Activated T-helper 1 cell treated with anti-CD3 and anti-CD28 coated beads, Interleukin-2, amount 50 U/mL, for 16 hours (primary cell): ENCODE data around the gene MPP4.

ENCODE experiments used
- DNase-seq, 2 donors: peaks; one replicate each; pipeline ENCODE4 v3.0.0-alpha.2; 2020; ENCODE audit warnings: low read depth in 1 of 2, low spot score in 1 of 2

Gene MPP4

GRCh38 chr2:201698588-201699226, at the start of gene MPP4:
TSS of gene MPP4 (minus strand) at chr2:201698644. CDS start at chr2:201693954, 4,690 bp downstream.
- DNase-seq: no peak

GRCh38 chr2:201746551-201746950, 48.1 kb upstream of the MPP4 start:
- DNase-seq: no peak

GRCh38 chr2:201735486-201735885, 37.0 kb upstream of the MPP4 start:
- DNase-seq: no peak

GRCh38 chr2:201734111-201734510, 35.7 kb upstream of the MPP4 start:
- no peak for DNase-seq

- DNase-seq: no peak
Observed at GRCh38 chr2:201733544-201733943, 35.1 kb upstream of the MPP4 start.

- DNase-seq: no peak
Observed at GRCh38 chr2:201730651-201731285, 32.3 kb upstream of the MPP4 start.

- no peak for DNase-seq
Observed at GRCh38 chr2:201715459-201715858, 17.0 kb upstream of the MPP4 start.

- DNase-seq: no peak
Observed at GRCh38 chr2:201712726-201713125, 14.3 kb upstream of the MPP4 start.

- no peak for DNase-seq
Observed at GRCh38 chr2:201709747-201710146, 11.3 kb upstream of the MPP4 start.

GRCh38 chr2:201709049-201709448, 10.6 kb upstream of the MPP4 start:
- no peak for DNase-seq

- no peak for DNase-seq
Observed at GRCh38 chr2:201707753-201708152, 9.3 kb upstream of the MPP4 start.

GRCh38 chr2:201707142-201707541, 8.7 kb upstream of the MPP4 start:
- no peak for DNase-seq

GRCh38 chr2:201704536-201704935, 6.1 kb upstream of the MPP4 start:
- DNase-seq: no peak

- DNase-seq: no peak
Observed at GRCh38 chr2:201701646-201702045, 3.2 kb upstream of the MPP4 start.

GRCh38 chr2:201699416-201699815, 972 bp upstream of the MPP4 start:
- DNase-seq: no peak

GRCh38 chr2:201697899-201698298, 545 bp downstream of the MPP4 start:
- no peak for DNase-seq

GRCh38 chr2:201696151-201696659, 2.2 kb downstream of the MPP4 start:
- no peak for DNase-seq

GRCh38 chr2:201685156-201685555, 13.3 kb downstream of the MPP4 start:
- no peak for DNase-seq

- DNase-seq: no peak
Observed at GRCh38 chr2:201680743-201681142, 17.7 kb downstream of the MPP4 start.

- DNase-seq: no peak
Observed at GRCh38 chr2:201678401-201678800, 20.0 kb downstream of the MPP4 start.

- DNase-seq: no peak
Observed at GRCh38 chr2:201675454-201675853, 23.0 kb downstream of the MPP4 start.

GRCh38 chr2:201674794-201675193, 23.6 kb downstream of the MPP4 start:
- no peak for DNase-seq

GRCh38 chr2:201674298-201674697, 24.1 kb downstream of the MPP4 start:
- DNase-seq: no peak
